Bronchus fibroblast of lung (primary cell): ENCODE measurements around the gene NPRL2. TPM values are rescaled to one million over a fixed set of nuclear protein-coding genes. Genes with fewer than 3 reads are reported as not detected.

Source experiments
- total RNA-seq: library from RNA; depleted of rRNA; stranded (reverse); fragments of >200 nt; gene quantifications from 2 replicates; pipeline ENCODE4 v1.2.3, GENCODE V29; 2015

The NPRL2 gene
- total RNA-seq, result 25.1 and 27.9 TPM in 2 replicates

DNA sequence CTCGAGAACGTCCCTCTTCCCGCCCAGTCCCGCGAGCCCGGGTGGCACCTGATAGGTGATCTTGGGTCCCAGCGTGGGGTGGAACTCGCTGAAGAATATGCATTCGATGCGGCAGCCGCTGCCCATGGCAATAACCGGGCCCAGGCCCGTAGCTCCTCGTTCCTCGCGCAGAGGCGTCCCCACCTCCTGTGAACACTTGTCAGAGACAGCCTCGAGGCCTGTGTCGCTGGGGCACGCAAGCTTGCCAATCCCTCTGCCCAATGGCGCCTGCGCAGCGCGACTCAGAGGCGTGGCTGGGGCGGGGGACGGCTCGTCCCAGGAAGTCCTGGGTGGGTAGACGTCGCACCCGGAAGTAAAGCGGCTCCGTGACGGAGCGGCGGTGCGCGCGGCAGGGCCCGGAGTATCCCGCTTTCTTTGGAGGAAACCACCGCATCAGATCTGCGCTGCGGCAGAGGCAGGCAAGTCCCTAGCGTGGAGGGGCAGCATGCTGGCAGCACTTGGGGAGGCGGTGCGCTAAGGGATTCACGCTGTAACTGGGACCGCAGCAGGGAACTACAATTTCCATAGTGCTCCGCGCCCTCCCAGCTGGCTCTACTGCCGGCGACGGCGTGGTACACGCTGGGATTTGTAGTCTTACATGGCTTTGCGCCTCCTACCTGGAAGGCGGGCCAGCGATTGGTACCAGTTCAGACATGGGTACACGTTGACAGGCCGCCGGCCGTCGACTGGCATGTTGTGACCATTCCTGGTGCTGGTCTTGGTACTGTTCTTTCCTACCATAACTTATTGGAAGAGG lies at the start of gene NPRL2, which contains the start of gene CYB561D2:
NPRL2 (minus strand) TSS at position 249 of the 796 bp plus-strand sequence; CDS start at position 126, 123 bp downstream.
CYB561D2 (plus strand) TSS at position 336 of the 796 bp plus-strand sequence. CDS start 572 bp downstream, outside the sequence.

DNA sequence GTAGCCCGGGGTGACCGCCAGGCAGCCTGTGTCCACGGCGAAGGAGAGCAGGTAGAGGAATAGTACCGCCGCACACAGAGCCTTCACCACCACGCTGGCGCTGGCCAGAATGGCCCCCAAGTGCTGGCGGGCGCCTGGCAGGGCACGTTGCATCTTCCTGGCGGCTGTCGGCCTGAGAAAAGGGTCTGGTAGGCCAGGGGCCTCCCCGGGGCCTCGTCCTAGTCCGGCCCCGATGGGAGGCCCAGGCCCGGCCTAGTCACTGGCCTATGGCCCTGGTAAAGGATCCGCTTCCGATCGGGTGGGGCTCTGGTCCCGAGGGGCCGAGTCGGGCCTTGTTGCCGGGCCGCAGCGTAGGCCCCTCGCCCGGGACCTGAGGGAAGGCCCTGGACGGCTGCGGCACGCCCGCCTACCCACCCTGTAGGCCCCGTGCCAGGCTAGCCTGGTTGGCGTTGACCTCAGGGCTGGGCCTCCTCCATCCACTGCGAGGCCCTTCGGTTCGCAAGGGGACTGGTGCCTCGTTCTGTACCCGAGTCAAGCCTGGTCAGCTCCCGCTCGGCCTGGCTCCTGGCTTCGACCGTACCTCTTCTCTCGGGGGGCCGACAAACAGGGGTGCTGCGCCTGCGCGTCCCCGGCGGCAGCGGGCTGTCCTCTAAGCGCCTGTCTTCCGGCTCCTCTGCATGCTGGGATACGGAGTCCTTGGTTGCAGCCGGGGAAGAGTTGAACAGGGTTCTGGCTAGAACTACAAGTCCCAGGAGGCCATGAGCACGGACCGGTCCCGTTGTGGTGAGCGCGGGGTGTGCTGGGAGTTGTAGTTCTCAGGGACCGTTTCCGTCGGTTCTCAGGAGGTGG lies 8.6 kb upstream of the NPRL2 start, which contains the start of gene TMEM115:
TMEM115 (minus strand) TSS at position 611 of the 849 bp plus-strand sequence; CDS start at position 153, 458 bp downstream.

GRCh38 chr3:50345586-50346234 lies 4.9 kb downstream of the NPRL2 start, which contains the start of gene ZMYND10:
Gene ZMYND10 (minus strand): TSS chr3:50345732. CDS start chr3:50345579, 153 bp downstream.

DNA sequence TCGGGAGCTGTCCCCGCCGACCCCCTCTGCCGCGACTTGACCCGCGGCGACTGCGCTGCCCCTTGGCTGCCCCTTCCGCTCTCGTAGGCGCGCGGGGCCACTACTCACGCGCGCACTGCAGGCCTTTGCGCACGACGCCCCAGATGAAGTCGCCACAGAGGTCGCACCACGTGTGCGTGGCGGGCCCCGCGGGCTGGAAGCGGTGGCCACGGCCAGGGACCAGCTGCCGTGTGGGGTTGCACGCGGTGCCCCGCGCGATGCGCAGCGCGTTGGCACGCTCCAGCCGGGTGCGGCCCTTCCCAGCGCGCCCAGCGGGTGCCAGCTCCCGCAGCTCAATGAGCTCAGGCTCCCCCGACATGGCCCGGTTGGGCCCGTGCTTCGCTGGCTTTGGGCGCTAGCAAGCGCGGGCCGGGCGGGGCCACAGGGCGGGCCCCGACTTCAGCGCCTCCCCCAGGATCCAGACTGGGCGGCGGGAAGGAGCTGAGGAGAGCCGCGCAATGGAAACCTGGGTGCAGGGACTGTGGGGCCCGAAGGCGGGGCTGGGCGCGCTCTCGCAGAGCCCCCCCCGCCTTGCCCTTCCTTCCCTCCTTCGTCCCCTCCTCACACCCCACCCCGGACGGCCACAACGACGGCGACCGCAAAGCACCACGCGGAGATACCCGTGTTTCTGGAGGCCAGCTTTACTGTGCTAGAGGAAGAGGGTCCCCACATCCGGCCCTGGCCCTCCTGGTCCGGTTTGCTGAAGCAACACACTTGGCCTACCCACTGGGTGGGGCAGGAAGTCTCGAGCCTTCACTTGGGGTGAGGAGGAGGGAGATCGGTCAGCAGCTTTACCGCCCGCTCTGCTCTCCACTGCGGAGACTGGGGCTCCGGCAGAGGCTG lies 9.9 kb downstream of the NPRL2 start, which contains the start of gene RASSF1:
RASSF1 (minus strand) TSS at position 389 of the 882 bp plus-strand sequence; CDS start at position 358, 31 bp downstream.

DNA sequence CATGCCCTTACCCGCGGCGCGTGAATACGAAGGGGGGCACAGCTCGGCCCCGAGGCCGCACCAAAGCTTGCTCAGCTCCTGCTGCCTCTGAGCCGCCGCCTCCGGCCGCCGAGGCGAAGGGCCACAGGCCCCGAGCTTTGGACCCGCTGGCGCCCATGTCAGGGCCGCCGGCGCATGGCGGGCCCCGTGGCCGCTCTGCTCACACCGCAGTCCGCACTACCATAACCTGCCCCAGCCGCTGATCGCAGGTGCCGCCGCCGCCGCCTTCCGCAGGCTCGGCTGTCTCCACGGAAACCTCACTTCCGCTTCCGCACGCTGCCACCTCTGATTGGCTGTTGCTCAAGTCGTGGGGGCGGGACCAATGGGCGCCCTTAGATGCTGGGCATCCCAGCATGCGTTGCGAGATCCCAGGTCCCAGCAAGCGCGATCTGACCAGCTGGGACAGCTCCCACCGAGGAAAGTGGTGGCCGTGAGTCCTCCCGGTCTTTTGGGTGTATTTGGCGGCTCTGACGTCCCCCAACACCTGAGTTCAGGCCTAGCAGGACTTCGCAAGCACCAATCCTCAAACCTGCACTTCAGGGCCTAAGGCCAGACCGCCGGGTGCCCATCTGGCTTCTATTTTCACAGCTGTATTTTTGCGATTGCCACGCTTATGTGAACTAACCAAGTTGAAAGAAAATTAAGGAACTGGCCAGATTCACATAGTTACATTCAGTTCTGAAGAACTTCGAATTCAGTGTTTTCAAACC lies 22.5 kb downstream of the NPRL2 start, which contains the start of gene TUSC2:
TUSC2 (minus strand) TSS at position 281 of the 749 bp plus-strand sequence; CDS start at position 157, 124 bp downstream.

DNA sequence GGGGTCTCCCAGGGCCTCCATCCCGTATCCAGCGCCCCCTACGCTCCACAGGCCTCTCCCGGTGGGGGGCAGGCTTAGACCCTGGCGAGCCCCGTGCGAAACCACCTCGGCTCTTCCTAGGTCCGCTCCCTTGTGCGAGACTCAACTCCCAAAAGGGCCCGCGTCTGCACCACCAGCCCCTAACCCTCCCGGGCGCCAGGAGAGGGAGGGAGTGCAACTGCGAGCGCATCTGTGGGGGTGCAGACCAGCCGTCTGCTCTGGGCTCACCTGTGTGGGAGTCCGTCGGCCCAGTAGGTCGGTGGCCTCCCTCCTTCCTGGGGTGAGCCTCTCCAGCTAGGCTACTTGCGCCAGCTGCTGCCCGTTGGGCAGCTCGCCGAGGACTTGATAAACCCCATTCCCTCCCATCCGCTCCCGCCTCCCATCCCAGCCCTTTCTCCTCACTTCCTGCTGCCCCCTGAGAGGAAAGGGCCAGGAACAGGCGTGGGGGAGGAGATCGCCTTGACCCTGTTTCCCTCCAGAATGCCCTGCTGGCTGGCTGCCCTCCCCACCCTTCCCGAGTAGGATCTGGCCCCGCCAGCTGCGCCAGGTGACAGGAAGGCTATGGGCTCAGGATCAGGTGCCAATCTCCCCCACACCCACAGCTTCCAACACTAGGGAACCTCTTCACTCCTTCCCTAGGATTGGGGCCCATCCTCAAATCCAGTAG lies 28.0 kb downstream of the NPRL2 start, which contains the start of gene HYAL2:
HYAL2 (minus strand) TSS at position 360 of the 706 bp plus-strand sequence. CDS start 2,256 bp downstream, outside the sequence.

GRCh38 chr3:50303013-50303815 lies 47.4 kb downstream of the NPRL2 start, which contains the start of gene HYAL1:
Gene HYAL1 (minus strand): TSS chr3:50303574. CDS start chr3:50302956, 618 bp downstream.

GRCh38 chr3:50298836-50299637 lies 51.5 kb downstream of the NPRL2 start, which contains the start of the genes HYAL3 and NAA80:
Gene HYAL3 (minus strand): TSS chr3:50299405. CDS start chr3:50295602, 3,803 bp downstream.
Gene NAA80 (minus strand): TSS chr3:50299405. CDS start chr3:50297463, 1,942 bp downstream.

Other genes with a start within 250 kb of the NPRL2 start
- gene SEMA3F, start 195.5 kb downstream of the NPRL2 start, total RNA-seq, result 40.2 and 41.5 TPM in 2 replicates
- not detected in 2 replicates for gene GNAT1, start 159.2 kb downstream of the NPRL2 start, total RNA-seq
- gene SLC38A3, start 145.5 kb downstream of the NPRL2 start, total RNA-seq, result 0.30 TPM in 1 of 2 replicates, not detected in the other
- gene GNAI2, start 114.6 kb downstream of the NPRL2 start, total RNA-seq, result 314 and 324 TPM in 2 replicates
- 14.3 and 15.3 TPM in 2 replicates for gene SEMA3B, start 81.6 kb downstream of the NPRL2 start, total RNA-seq
- gene LSMEM2, start 71.7 kb downstream of the NPRL2 start, total RNA-seq, result not detected in 2 replicates
- 95.1 and 101 TPM in 2 replicates for gene IFRD2, start 58.3 kb downstream of the NPRL2 start, total RNA-seq
- gene HYAL3, start 51.4 kb downstream of the NPRL2 start, total RNA-seq, result 3.9 and 4.8 TPM in 2 replicates
- gene NAA80, start 51.4 kb downstream of the NPRL2 start, total RNA-seq, result 21.7 and 23.7 TPM in 2 replicates
- gene HYAL1, start 47.2 kb downstream of the NPRL2 start, total RNA-seq, result 3.1 and 3.4 TPM in 2 replicates
- gene HYAL2, start 28.0 kb downstream of the NPRL2 start, total RNA-seq, result 82.4 and 84.6 TPM in 2 replicates
- gene TUSC2, start 22.6 kb downstream of the NPRL2 start, total RNA-seq, result 27.6 and 39.3 TPM in 2 replicates
- 36.3 and 38.7 TPM in 2 replicates for gene RASSF1, start 9.9 kb downstream of the NPRL2 start, total RNA-seq
- gene ZMYND10, start 5.0 kb downstream of the NPRL2 start, total RNA-seq, result 0.34 and 1.3 TPM in 2 replicates
- gene CYB561D2, start 87 bp upstream of the NPRL2 start, total RNA-seq, result 30.3 and 31.9 TPM in 2 replicates
- 52.5 and 56.2 TPM in 2 replicates for gene TMEM115, start 8.7 kb upstream of the NPRL2 start, total RNA-seq
- gene CACNA2D2, start 152.9 kb upstream of the NPRL2 start, total RNA-seq, result 0.15 and 0.17 TPM in 2 replicates
- 7.7 and 9.8 TPM in 2 replicates for gene C3orf18, start 217.0 kb upstream of the NPRL2 start, total RNA-seq
- gene HEMK1, start 218.7 kb upstream of the NPRL2 start, total RNA-seq, result 13.2 and 18.0 TPM in 2 replicates